Measurements from ENCODE around the gene RAB33B.
"Not testable (repeated sequence)": the region's sequence is repeated elsewhere in the genome, so short reads cannot be mapped to it uniquely, and the experiment has no call there.

DNA sequence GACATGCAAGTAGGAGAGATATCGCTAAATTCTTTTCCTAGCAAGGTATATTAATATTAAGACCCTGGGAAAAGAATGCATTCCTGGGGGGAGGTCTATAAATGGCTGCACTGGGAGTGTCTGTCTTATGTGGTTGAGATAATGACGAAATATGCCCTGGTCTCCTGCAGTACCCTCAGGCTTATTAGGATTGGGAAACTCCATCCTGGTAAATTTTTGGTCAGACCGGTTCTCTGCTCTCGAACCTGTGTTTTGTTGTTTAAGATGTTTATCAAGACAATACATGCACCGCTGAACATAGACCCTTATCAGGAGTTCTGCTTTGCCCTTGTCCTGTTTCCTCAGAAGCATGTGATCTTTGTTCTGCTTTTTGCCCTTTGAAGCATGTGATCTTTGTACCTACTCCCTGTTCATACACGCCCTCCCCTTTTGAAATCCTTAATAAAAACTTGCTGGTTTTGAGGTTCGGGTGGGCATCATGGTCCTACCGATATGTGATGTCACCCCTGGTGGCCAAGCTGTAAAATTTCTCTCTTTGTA lies 39.2 kb upstream of the RAB33B start:
- TF ChIP-seq, protein P1, sequence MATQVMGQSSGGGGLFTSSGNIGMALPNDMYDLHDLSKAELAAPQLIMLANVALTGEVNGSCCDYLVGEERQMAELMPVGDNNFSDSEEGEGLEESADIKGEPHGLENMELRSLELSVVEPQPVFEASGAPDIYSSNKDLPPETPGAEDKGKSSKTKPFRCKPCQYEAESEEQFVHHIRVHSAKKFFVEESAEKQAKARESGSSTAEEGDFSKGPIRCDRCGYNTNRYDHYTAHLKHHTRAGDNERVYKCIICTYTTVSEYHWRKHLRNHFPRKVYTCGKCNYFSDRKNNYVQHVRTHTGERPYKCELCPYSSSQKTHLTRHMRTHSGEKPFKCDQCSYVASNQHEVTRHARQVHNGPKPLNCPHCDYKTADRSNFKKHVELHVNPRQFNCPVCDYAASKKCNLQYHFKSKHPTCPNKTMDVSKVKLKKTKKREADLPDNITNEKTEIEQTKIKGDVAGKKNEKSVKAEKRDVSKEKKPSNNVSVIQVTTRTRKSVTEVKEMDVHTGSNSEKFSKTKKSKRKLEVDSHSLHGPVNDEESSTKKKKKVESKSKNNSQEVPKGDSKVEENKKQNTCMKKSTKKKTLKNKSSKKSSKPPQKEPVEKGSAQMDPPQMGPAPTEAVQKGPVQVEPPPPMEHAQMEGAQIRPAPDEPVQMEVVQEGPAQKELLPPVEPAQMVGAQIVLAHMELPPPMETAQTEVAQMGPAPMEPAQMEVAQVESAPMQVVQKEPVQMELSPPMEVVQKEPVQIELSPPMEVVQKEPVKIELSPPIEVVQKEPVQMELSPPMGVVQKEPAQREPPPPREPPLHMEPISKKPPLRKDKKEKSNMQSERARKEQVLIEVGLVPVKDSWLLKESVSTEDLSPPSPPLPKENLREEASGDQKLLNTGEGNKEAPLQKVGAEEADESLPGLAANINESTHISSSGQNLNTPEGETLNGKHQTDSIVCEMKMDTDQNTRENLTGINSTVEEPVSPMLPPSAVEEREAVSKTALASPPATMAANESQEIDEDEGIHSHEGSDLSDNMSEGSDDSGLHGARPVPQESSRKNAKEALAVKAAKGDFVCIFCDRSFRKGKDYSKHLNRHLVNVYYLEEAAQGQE (IDR thresholded peaks at IDR 0.05; ENCODE audit: insufficient replicate concordance, low read depth): not testable (repeated sequence)
- TF ChIP-seq, protein P2, sequence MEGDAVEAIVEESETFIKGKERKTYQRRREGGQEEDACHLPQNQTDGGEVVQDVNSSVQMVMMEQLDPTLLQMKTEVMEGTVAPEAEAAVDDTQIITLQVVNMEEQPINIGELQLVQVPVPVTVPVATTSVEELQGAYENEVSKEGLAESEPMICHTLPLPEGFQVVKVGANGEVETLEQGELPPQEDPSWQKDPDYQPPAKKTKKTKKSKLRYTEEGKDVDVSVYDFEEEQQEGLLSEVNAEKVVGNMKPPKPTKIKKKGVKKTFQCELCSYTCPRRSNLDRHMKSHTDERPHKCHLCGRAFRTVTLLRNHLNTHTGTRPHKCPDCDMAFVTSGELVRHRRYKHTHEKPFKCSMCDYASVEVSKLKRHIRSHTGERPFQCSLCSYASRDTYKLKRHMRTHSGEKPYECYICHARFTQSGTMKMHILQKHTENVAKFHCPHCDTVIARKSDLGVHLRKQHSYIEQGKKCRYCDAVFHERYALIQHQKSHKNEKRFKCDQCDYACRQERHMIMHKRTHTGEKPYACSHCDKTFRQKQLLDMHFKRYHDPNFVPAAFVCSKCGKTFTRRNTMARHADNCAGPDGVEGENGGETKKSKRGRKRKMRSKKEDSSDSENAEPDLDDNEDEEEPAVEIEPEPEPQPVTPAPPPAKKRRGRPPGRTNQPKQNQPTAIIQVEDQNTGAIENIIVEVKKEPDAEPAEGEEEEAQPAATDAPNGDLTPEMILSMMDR (IDR thresholded peaks at IDR 0.05; ENCODE audit: insufficient read depth, low read length): not testable (repeated sequence)
